ENCODE measurements around the gene NID1.

NID1 gene, protein sequence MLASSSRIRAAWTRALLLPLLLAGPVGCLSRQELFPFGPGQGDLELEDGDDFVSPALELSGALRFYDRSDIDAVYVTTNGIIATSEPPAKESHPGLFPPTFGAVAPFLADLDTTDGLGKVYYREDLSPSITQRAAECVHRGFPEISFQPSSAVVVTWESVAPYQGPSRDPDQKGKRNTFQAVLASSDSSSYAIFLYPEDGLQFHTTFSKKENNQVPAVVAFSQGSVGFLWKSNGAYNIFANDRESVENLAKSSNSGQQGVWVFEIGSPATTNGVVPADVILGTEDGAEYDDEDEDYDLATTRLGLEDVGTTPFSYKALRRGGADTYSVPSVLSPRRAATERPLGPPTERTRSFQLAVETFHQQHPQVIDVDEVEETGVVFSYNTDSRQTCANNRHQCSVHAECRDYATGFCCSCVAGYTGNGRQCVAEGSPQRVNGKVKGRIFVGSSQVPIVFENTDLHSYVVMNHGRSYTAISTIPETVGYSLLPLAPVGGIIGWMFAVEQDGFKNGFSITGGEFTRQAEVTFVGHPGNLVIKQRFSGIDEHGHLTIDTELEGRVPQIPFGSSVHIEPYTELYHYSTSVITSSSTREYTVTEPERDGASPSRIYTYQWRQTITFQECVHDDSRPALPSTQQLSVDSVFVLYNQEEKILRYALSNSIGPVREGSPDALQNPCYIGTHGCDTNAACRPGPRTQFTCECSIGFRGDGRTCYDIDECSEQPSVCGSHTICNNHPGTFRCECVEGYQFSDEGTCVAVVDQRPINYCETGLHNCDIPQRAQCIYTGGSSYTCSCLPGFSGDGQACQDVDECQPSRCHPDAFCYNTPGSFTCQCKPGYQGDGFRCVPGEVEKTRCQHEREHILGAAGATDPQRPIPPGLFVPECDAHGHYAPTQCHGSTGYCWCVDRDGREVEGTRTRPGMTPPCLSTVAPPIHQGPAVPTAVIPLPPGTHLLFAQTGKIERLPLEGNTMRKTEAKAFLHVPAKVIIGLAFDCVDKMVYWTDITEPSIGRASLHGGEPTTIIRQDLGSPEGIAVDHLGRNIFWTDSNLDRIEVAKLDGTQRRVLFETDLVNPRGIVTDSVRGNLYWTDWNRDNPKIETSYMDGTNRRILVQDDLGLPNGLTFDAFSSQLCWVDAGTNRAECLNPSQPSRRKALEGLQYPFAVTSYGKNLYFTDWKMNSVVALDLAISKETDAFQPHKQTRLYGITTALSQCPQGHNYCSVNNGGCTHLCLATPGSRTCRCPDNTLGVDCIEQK

GRCh38 chr1:236064674-236065508, at the start of gene NID1:
Gene NID1, minus strand, starts transcription at chr1:236065090. Its CDS starts 11 bp downstream, at chr1:236065079.
- no peak for TF ChIP-seq CTCF (IDR thresholded peaks at IDR 0.05; ENCODE audit: low read length, missing control alignments)
- peak within 1 kb of the TSS; percentile 79 for H3K4me3 ChIP-seq (replicated peaks; ENCODE audit: low read depth, low read length)
- DNase-seq (ENCODE audit: low read depth), result peak; percentile 81

- TF ChIP-seq CTCF (IDR thresholded peaks at IDR 0.05; ENCODE audit: low read length, missing control alignments), result no peak
- DNase-seq (ENCODE audit: low read depth), result no peak
Measured at GRCh38 chr1:236114076-236114747, 49.3 kb upstream of the NID1 start.

DNA sequence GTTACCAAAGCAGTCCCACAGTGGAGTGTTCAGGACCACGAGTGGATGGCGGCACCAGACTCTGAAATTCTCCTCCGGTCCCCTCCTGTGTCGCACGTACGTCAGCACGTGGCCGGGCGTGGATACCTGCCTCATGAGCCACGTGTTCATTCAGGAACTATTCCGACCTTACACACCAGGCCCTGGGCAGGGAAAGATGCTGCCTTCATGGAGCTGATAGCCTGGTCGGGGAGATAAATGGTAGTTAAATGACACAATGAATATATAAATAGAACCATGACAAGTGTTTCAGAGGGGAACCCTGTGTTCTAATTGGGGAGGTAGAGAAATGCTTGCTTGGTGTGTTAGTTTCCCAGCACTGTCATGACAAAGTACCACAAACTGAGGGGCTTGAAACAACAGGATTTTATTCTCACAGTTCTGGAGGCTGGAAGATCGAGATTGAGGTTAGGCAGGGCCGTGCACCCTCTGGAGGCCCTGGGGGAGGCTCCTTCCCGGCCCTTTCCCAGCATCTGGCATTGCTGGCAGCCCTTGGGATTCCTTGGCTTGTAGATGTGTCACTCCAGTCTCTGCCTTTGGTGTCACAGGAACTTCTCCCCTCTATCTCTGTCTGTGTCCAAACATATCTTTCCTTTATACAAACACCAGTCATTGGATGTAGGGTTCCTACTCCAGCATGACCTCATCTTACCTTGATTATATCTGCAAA, 48.6 kb upstream of the NID1 start:
- no peak for TF ChIP-seq CTCF (IDR thresholded peaks at IDR 0.05; ENCODE audit: low read length, missing control alignments)
- H3K4me3 ChIP-seq (replicated peaks; ENCODE audit: low read depth, low read length), result no peak overlapping the region
- no peak for DNase-seq (ENCODE audit: low read depth)

More at GRCh38 chr1:236114076-236114747, 49.3 kb upstream of the NID1 start:
- H3K4me3 ChIP-seq (replicated peaks; ENCODE audit: low read depth, low read length), result no peak overlapping the region

DNA sequence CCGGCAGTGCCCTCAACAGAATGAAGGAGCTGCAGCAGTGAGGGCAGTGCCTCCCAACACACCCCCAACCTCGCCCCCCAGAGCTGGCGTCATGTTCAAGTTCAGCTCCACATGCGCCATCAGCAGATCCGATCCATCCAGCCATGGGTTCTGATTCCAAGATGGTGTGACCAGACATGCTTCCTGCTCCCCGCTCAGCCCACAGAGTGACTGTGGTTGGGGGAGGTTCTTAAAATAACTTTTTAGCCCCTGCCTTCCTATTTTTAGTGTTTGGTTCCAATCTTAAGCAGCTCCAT, 47.4 kb upstream of the NID1 start:
- no peak overlapping the region for H3K4me3 ChIP-seq (replicated peaks; ENCODE audit: low read depth, low read length)
- DNase-seq (ENCODE audit: low read depth), result no peak
- TF ChIP-seq CTCF (IDR thresholded peaks at IDR 0.05; ENCODE audit: low read length, missing control alignments), result no peak

GRCh38 chr1:236111527-236112331, 46.8 kb upstream of the NID1 start:
- no peak overlapping the region for H3K4me3 ChIP-seq (replicated peaks; ENCODE audit: low read depth, low read length)
- TF ChIP-seq CTCF (IDR thresholded peaks at IDR 0.05; ENCODE audit: low read length, missing control alignments), result no peak

More at GRCh38 chr1:236111527-236112331, 46.8 kb upstream of the NID1 start:
- DNase-seq (ENCODE audit: low read depth), result no peak

Data from fibroblast of pulmonary artery (primary cell).